ENCODE data around the gene AMN. TPM values are rescaled to one million over a fixed set of nuclear protein-coding genes. Genes with fewer than 3 reads are reported as not detected.

Gene AMN
- total RNA-seq, 2 experiments from 2014 or later: 0.35 to 5.6 TPM

GRCh38 chr14:102948698-102949061, 26.2 kb downstream of the AMN start:
- H3K9me2 ChIP-seq (ENCODE audit: insufficient read depth, low read length): no peaks in the 10 kb centered on the region
- no peak overlapping the region for H3K27ac ChIP-seq (ENCODE audit: low read depth, low read length, poor library complexity, severe bottlenecking)
- no peaks in the 10 kb centered on the region for H4K20me1 ChIP-seq (ENCODE audit: insufficient read depth, low read length)
- H3K4me3 ChIP-seq (ENCODE audit: low read depth, low read length, poor library complexity, severe bottlenecking): no peak overlapping the region
- peak overlapping the region; percentile 37; the same call in 1 of the 2 replicates for H2AFZ ChIP-seq (ENCODE audit: low read length)
- no TSS peak for BruUV-seq (replicated peaks)
- ChIA-PET CTCF (ENCODE audit: unreplicated experiment) (no interaction called here), POLR2A (interaction anchor here (0.6 kb wide), 2 partner anchors 27 to 165 kb away, joined by 3 to 4 read pairs; no protein-coding TSS in a partner anchor)
- no peaks in the 10 kb centered on the region for H3K79me2 ChIP-seq (ENCODE audit: insufficient read depth, low read depth, low read length)
- intact Hi-C loops (cut with micrococcal nuclease; ENCODE audit: unreplicated experiment): no loop called here
- no peak for TF ChIP-seq EZH2phosphoT487 (IDR thresholded peaks at IDR 0.05; ENCODE audit: borderline replicate concordance, low read depth, low read length)
- TF ChIP-seq, protein P1, sequence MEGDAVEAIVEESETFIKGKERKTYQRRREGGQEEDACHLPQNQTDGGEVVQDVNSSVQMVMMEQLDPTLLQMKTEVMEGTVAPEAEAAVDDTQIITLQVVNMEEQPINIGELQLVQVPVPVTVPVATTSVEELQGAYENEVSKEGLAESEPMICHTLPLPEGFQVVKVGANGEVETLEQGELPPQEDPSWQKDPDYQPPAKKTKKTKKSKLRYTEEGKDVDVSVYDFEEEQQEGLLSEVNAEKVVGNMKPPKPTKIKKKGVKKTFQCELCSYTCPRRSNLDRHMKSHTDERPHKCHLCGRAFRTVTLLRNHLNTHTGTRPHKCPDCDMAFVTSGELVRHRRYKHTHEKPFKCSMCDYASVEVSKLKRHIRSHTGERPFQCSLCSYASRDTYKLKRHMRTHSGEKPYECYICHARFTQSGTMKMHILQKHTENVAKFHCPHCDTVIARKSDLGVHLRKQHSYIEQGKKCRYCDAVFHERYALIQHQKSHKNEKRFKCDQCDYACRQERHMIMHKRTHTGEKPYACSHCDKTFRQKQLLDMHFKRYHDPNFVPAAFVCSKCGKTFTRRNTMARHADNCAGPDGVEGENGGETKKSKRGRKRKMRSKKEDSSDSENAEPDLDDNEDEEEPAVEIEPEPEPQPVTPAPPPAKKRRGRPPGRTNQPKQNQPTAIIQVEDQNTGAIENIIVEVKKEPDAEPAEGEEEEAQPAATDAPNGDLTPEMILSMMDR (conservative IDR thresholded peaks at IDR 0.05; ENCODE audit: low read length): no peak
- H3K4me1 ChIP-seq (ENCODE audit: insufficient read depth, low read length, poor library complexity, severe bottlenecking): peaks cover 21% of the 10 kb centered on the region
- no peaks in the 10 kb centered on the region for H3K9me3 ChIP-seq (ENCODE audit: low read length)
- no peaks in the 10 kb centered on the region for H3K36me3 ChIP-seq (ENCODE audit: insufficient read depth, low read length)
- DNase-seq (ENCODE audit: low spot score): no peak
- H3K4me2 ChIP-seq (ENCODE audit: low read length): peak overlapping the region; percentile 26

- H3K27ac ChIP-seq (ENCODE audit: low read depth, low read length, poor library complexity, severe bottlenecking): no peak overlapping the region
- H3K9me3 ChIP-seq (ENCODE audit: low read length): no peaks in the 10 kb centered on the region
- CTCF ChIA-PET (ENCODE audit: unreplicated experiment): interaction anchor here (0.6 kb wide), 1 partner anchor 15 kb away, joined by 3 read pairs; no protein-coding TSS in a partner anchor
- peaks cover 21% of the 10 kb centered on the region for H3K4me1 ChIP-seq (ENCODE audit: insufficient read depth, low read length, poor library complexity, severe bottlenecking)
- no peaks in the 10 kb centered on the region for H3K36me3 ChIP-seq (ENCODE audit: insufficient read depth, low read length)
- H3K4me2 ChIP-seq (ENCODE audit: low read length): peak overlapping the region; percentile 26
- H4K20me1 ChIP-seq (ENCODE audit: insufficient read depth, low read length): no peaks in the 10 kb centered on the region
- POLR2A ChIA-PET: interaction anchor here (0.6 kb wide), 3 partner anchors 27 to 256 kb away, joined by 3 to 4 read pairs (median 3); no protein-coding TSS in a partner anchor
- no peaks in the 10 kb centered on the region for H3K9me2 ChIP-seq (ENCODE audit: insufficient read depth, low read length)
- no peak overlapping the region for H3K4me3 ChIP-seq (ENCODE audit: low read depth, low read length, poor library complexity, severe bottlenecking)
- peak overlapping the region; percentile 37; the same call in 1 of the 2 replicates for H2AFZ ChIP-seq (ENCODE audit: low read length)
- no TSS peak for BruUV-seq (replicated peaks)
- H3K79me2 ChIP-seq (ENCODE audit: insufficient read depth, low read depth, low read length): no peaks in the 10 kb centered on the region
- peak; percentile 61 for DNase-seq (ENCODE audit: low spot score)
- TF ChIP-seq EZH2phosphoT487 (IDR thresholded peaks at IDR 0.05; ENCODE audit: borderline replicate concordance, low read depth, low read length): no peak
- TF ChIP-seq, protein P1 (conservative IDR thresholded peaks at IDR 0.05; ENCODE audit: low read length): no peak
- intact Hi-C loops (cut with micrococcal nuclease; ENCODE audit: unreplicated experiment): no loop called here
Observed at GRCh38 chr14:102949062-102949800, 26.8 kb downstream of the AMN start.
